NB4 (cell line): ENCODE results near the gene MPC1.

Experiments used
- MYC ChIP-seq: IDR thresholded peaks from 2 replicates; pipeline ENCODE4 v1.6.1; 2011; ENCODE audit warnings: low read depth, low read length
- POLR2A ChIP-seq: IDR thresholded peaks from 2 replicates; pipeline ENCODE4 v1.6.1; 2011; ENCODE audit warnings: mild to moderate bottlenecking; ENCODE audit not compliant: insufficient read length; ENCODE audit errors: extremely low read depth
- TF ChIP-seq, protein P1 (sequence below): IDR thresholded peaks from one replicate; pipeline ENCODE4 v1.5.1; 2012; ENCODE audit warnings: low read depth, low read length
- TF ChIP-seq, protein P2 (sequence below): IDR thresholded peaks from 2 replicates; pipeline ENCODE4 v1.6.1; 2011; ENCODE audit warnings: low read depth, low read length

DNA sequence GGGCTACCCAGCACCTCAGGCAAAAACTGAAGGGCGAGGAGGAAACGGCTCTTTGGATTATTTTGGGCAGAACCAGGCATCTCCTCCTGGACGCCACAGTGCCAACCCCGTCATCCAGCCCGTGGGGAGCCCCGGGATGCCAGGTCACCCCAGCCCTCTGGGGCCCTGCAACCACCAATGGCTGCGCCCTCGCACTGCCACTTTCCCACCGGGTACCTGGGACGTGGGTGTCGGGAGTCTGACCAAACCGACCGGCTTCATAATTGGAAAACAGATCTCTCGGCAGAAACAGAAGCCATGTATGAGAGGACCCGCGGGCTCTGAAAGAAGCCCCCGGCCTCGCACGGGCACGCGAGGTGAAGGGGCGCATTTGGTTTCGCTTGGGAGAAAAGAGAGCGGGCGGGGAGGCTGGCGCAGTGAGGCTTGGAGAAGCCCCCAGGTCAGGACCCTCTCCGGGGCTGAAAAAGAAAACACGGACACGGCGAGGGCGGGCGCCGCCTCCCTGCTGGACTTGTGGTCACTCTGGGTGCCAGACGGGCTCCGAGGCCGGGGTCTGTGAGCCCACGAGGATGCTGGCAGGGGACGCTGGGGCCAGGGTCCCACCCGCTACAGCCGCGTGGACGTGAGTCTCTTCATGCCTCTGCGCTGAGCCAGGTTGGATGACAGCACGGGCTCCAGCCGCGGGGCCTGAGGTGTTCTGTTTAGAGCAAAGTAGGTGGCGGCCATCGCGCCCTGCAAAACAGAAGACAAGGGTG, 29.6 kb upstream of the MPC1 start:
- TF ChIP-seq POLR2A (no peak), MYC (no peak)
- TF ChIP-seq, protein P1, sequence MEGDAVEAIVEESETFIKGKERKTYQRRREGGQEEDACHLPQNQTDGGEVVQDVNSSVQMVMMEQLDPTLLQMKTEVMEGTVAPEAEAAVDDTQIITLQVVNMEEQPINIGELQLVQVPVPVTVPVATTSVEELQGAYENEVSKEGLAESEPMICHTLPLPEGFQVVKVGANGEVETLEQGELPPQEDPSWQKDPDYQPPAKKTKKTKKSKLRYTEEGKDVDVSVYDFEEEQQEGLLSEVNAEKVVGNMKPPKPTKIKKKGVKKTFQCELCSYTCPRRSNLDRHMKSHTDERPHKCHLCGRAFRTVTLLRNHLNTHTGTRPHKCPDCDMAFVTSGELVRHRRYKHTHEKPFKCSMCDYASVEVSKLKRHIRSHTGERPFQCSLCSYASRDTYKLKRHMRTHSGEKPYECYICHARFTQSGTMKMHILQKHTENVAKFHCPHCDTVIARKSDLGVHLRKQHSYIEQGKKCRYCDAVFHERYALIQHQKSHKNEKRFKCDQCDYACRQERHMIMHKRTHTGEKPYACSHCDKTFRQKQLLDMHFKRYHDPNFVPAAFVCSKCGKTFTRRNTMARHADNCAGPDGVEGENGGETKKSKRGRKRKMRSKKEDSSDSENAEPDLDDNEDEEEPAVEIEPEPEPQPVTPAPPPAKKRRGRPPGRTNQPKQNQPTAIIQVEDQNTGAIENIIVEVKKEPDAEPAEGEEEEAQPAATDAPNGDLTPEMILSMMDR = no peak
- TF ChIP-seq, protein P2, sequence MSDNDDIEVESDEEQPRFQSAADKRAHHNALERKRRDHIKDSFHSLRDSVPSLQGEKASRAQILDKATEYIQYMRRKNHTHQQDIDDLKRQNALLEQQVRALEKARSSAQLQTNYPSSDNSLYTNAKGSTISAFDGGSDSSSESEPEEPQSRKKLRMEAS = no peak
